ENCODE measurements around the gene LYPD4. TPM values are rescaled to one million over a fixed set of nuclear protein-coding genes. Genes with fewer than 3 reads are reported as not detected.

LYPD4 gene
- total and polyA plus RNA-seq, 8 donors = not detected

GRCh38 chr19:41796901-41797300 lies 47.6 kb downstream of the LYPD4 start:
- TF ChIP-seq POLR2A (IDR thresholded peaks at IDR 0.05) (no peak), CTCF (IDR thresholded peaks at IDR 0.05) (no peak), POLR2AphosphoS5 (IDR thresholded peaks at IDR 0.05) (no peak), EP300 (IDR thresholded peaks at IDR 0.05) (no peak)
- WGBS, 5 donors = 82 to 92% (median 87%) methylated on average over 1 of the region's 1 CpG
- intact Hi-C loops (cut with DNase I; ENCODE audit: low total_unique reads) = no loop called here
- peak overlapping the region in 2 of 5 donors; percentile 8 to 17 for H3K27ac ChIP-seq
- H3K9me3 ChIP-seq = no peaks in the 10 kb centered on the region
- H3K4me3 ChIP-seq = peak overlapping the region in 1 of 4 donors; percentile 23
- H3K27me3 ChIP-seq = peaks cover 0 to 35% (median 0%) of the 10 kb centered on the region in 3 donors
- no peaks in the 10 kb centered on the region for H3K36me3 ChIP-seq
- H3K4me1 ChIP-seq = peaks cover 0 to 10% (median 5%) of the 10 kb centered on the region in 4 donors
- no peak for DNase-seq

GRCh38 chr19:41796362-41796761 lies 48.1 kb downstream of the LYPD4 start, which contains the start of gene CEACAM3:
Gene CEACAM3, plus strand, starts transcription at chr19:41796587. Its CDS starts 91 bp downstream, at chr19:41796678.
- Histone ChIP-seq H3K4me1 (peaks cover 0 to 10% (median 5%) of the 10 kb centered on the region in 4 donors), H3K36me3 (no peaks in the 10 kb centered on the region), H3K9me3 (no peaks in the 10 kb centered on the region), H3K27ac (peak within 1 kb of the TSS in 2 of 5 donors; percentile 8 to 17), H3K4me3 (peak within 1 kb of the TSS in 1 of 4 donors; percentile 23), H3K27me3 (peaks cover 0 to 40% (median 0%) of the 10 kb centered on the region in 3 donors)
- intact Hi-C loops (cut with DNase I; ENCODE audit: low total_unique reads) = no loop called here
- no peak for DNase-seq
- TF ChIP-seq POLR2A (IDR thresholded peaks at IDR 0.05) (no peak), POLR2AphosphoS5 (IDR thresholded peaks at IDR 0.05) (no peak), EP300 (IDR thresholded peaks at IDR 0.05) (no peak), CTCF (IDR thresholded peaks at IDR 0.05) (no peak)

- no peaks in the 10 kb centered on the region for H3K36me3 ChIP-seq
- H3K9me3 ChIP-seq = no peaks in the 10 kb centered on the region
- H3K27me3 ChIP-seq = peaks cover 0 to 41% (median 0%) of the 10 kb centered on the region in 3 donors
- H3K27ac ChIP-seq = no peak overlapping the region
- no peak overlapping the region for H3K4me3 ChIP-seq
- WGBS, 5 donors = 33 to 44% (median 42%) methylated on average over 5 of the region's 5 CpGs
- intact Hi-C loops (cut with DNase I; ENCODE audit: low total_unique reads) = no loop called here
- H3K4me1 ChIP-seq = peaks cover 0 to 10% (median 5%) of the 10 kb centered on the region in 4 donors
- peak; percentile 65 to 67 for DNase-seq
- TF ChIP-seq CTCF (IDR thresholded peaks at IDR 0.05) (peak in 5 of 7 experiments; percentile 55 to 74 (median 61)), EP300 (IDR thresholded peaks at IDR 0.05) (no peak)
These were observed 49.4 kb downstream of the LYPD4 start for GRCh38 chr19:41795031-41795461.

GRCh38 chr19:41793414-41793727 lies 51.1 kb downstream of the LYPD4 start:
- DNase-seq = no peak
- intact Hi-C loops (cut with DNase I; ENCODE audit: low total_unique reads) = no loop called here
- no peak for TF ChIP-seq EP300 (IDR thresholded peaks at IDR 0.05)
- TF ChIP-seq CTCF (IDR thresholded peaks at IDR 0.05) = no peak
- TF ChIP-seq POLR2AphosphoS5 (IDR thresholded peaks at IDR 0.05) = no peak
- TF ChIP-seq POLR2A (IDR thresholded peaks at IDR 0.05) = no peak

More at GRCh38 chr19:41793414-41793727, 51.1 kb downstream of the LYPD4 start:
- Histone ChIP-seq H3K4me1 (peaks cover 0 to 10% (median 5%) of the 10 kb centered on the region in 4 donors), H3K36me3 (no peaks in the 10 kb centered on the region), H3K9me3 (no peaks in the 10 kb centered on the region), H3K27ac (no peak overlapping the region), H3K4me3 (no peak overlapping the region), H3K27me3 (peaks cover 0 to 47% (median 0%) of the 10 kb centered on the region in 3 donors)
- 0 to 6% (median 3%) methylated on average over 1 of the region's 1 CpG for WGBS, 5 donors
